MG63 (cell line): ENCODE data around the gene KIAA1549. TPM values are rescaled to one million over a fixed set of nuclear protein-coding genes. Genes with fewer than 3 reads are reported as not detected.
"Not testable (repeated sequence)": the region's sequence is repeated elsewhere in the genome, so short reads cannot be mapped to it uniquely, and the experiment has no call there.

Experiments
- DNase-seq: peaks from one replicate; pipeline ENCODE4 v3.0.0-alpha.2; 2020
- H3K27me3 ChIP-seq: fragments of 250-450 bp; sonication (Bioruptor Pico); 2 replicates; pipeline ENCODE4 v1.5.1; 2020; ENCODE audit warnings: mild to moderate bottlenecking, moderate library complexity
- H3K36me3 ChIP-seq: fragments of 250-450 bp; sonication (Bioruptor Pico); 2 replicates; pipeline ENCODE4 v1.5.1; 2020; ENCODE audit warnings: mild to moderate bottlenecking, moderate library complexity
- H3K4me3 ChIP-seq: fragments of 250-450 bp; sonication (Bioruptor Pico); 2 replicates; pipeline ENCODE4 v1.5.1; 2020; ENCODE audit warnings: mild to moderate bottlenecking, moderate library complexity
- H3K9me3 ChIP-seq: fragments of 250-450 bp; sonication (Bioruptor Pico); 2 replicates; pipeline ENCODE4 v1.5.1; 2020; ENCODE audit warnings: mild to moderate bottlenecking, moderate library complexity
- total RNA-seq: library from RNA; depleted of rRNA; stranded (reverse); fragments of >200 nt; shearing (Covaris generic); gene quantifications from 2 replicates; pipeline ENCODE4 v1.2.3, GENCODE V29; 2014; ENCODE audit warnings: low replicate concordance; rRNA removed

The KIAA1549 gene
- total RNA-seq = 0.57 and 1.1 TPM in 2 replicates

GRCh38 chr7:138981332-138982203 lies at the start of gene KIAA1549:
KIAA1549 (minus strand) TSS chr7:138981389; CDS start chr7:138981269, 120 bp downstream.
- Histone ChIP-seq H3K9me3 (no peaks in the 10 kb centered on the region), H3K4me3 (peak within 1 kb of the TSS; percentile 56), H3K36me3 (no peaks in the 10 kb centered on the region), H3K27me3 (no peaks in the 10 kb centered on the region)
- peak; percentile 69 for DNase-seq

GRCh38 chr7:139029353-139029752 lies 48.2 kb upstream of the KIAA1549 start:
- H3K36me3 ChIP-seq = peaks cover 47% of the 10 kb centered on the region
- no peak for DNase-seq
- H3K9me3 ChIP-seq = no peaks in the 10 kb centered on the region
- H3K27me3 ChIP-seq = no peaks in the 10 kb centered on the region
- no peak overlapping the region for H3K4me3 ChIP-seq

- no peak for DNase-seq
- no peaks in the 10 kb centered on the region for H3K27me3 ChIP-seq
- H3K9me3 ChIP-seq = no peaks in the 10 kb centered on the region
- no peak overlapping the region for H3K4me3 ChIP-seq
- peaks cover 33% of the 10 kb centered on the region for H3K36me3 ChIP-seq
Measured at GRCh38 chr7:139026551-139026950, 45.4 kb upstream of the KIAA1549 start.

- H3K36me3 ChIP-seq = peaks cover 31% of the 10 kb centered on the region
- H3K9me3 ChIP-seq, H3K27me3 ChIP-seq, H3K4me3 ChIP-seq, DNase-seq: not testable (repeated sequence)
Measured at GRCh38 chr7:139025861-139026260, 44.7 kb upstream of the KIAA1549 start.

GRCh38 chr7:139023076-139023475 lies 41.9 kb upstream of the KIAA1549 start:
- DNase-seq = no peak
- Histone ChIP-seq H3K9me3 (no peaks in the 10 kb centered on the region), H3K27me3 (no peaks in the 10 kb centered on the region), H3K36me3 (peaks cover 20% of the 10 kb centered on the region), H3K4me3 (no peak overlapping the region)

- no peaks in the 10 kb centered on the region for H3K27me3 ChIP-seq
- no peak for DNase-seq
- H3K36me3 ChIP-seq = peaks cover 20% of the 10 kb centered on the region
- H3K9me3 ChIP-seq = no peaks in the 10 kb centered on the region
- H3K4me3 ChIP-seq = no peak overlapping the region
Measured at GRCh38 chr7:139022286-139022685, 41.1 kb upstream of the KIAA1549 start.

GRCh38 chr7:139018910-139019309 lies 37.7 kb upstream of the KIAA1549 start:
- Histone ChIP-seq H3K27me3 (no peaks in the 10 kb centered on the region), H3K4me3 (no peak overlapping the region), H3K36me3 (peaks cover 7% of the 10 kb centered on the region), H3K9me3 (no peaks in the 10 kb centered on the region)
- DNase-seq = no peak

GRCh38 chr7:139016931-139017511 lies 35.8 kb upstream of the KIAA1549 start:
- Histone ChIP-seq H3K36me3 (peaks cover 4% of the 10 kb centered on the region), H3K9me3 (no peaks in the 10 kb centered on the region), H3K4me3 (no peak overlapping the region), H3K27me3 (no peaks in the 10 kb centered on the region)
- peak; percentile 51 for DNase-seq

GRCh38 chr7:139011373-139011772 lies 30.2 kb upstream of the KIAA1549 start:
- H3K4me3 ChIP-seq = no peak overlapping the region
- no peaks in the 10 kb centered on the region for H3K36me3 ChIP-seq
- no peaks in the 10 kb centered on the region for H3K9me3 ChIP-seq
- DNase-seq = no peak
- H3K27me3 ChIP-seq = no peaks in the 10 kb centered on the region

GRCh38 chr7:139004321-139005090 lies 23.3 kb upstream of the KIAA1549 start:
- no peaks in the 10 kb centered on the region for H3K27me3 ChIP-seq
- H3K4me3 ChIP-seq = no peak overlapping the region
- DNase-seq = no peak
- no peaks in the 10 kb centered on the region for H3K36me3 ChIP-seq
- H3K9me3 ChIP-seq = no peaks in the 10 kb centered on the region

- Histone ChIP-seq H3K9me3 (no peaks in the 10 kb centered on the region), H3K27me3 (no peaks in the 10 kb centered on the region), H3K4me3 (no peak overlapping the region), H3K36me3 (no peaks in the 10 kb centered on the region)
- no peak for DNase-seq
Measured at GRCh38 chr7:138999414-138999813, 18.2 kb upstream of the KIAA1549 start.

GRCh38 chr7:138992052-138992531 lies 10.9 kb upstream of the KIAA1549 start:
- Histone ChIP-seq H3K4me3 (no peak overlapping the region), H3K9me3 (no peaks in the 10 kb centered on the region), H3K36me3 (no peaks in the 10 kb centered on the region), H3K27me3 (no peaks in the 10 kb centered on the region)
- peak; percentile 81 for DNase-seq

- Histone ChIP-seq H3K4me3 (no peak overlapping the region), H3K36me3 (no peaks in the 10 kb centered on the region), H3K9me3 (no peaks in the 10 kb centered on the region), H3K27me3 (no peaks in the 10 kb centered on the region)
- DNase-seq = no peak
Measured at GRCh38 chr7:138987686-138988085, 6.5 kb upstream of the KIAA1549 start.

GRCh38 chr7:138982204-138982623 lies 1.0 kb upstream of the KIAA1549 start:
- Histone ChIP-seq H3K9me3 (no peaks in the 10 kb centered on the region), H3K36me3 (no peaks in the 10 kb centered on the region), H3K27me3 (no peaks in the 10 kb centered on the region), H3K4me3 (peak overlapping the region; percentile 52)
- DNase-seq = peak; percentile 20

- Histone ChIP-seq H3K27me3 (no peaks in the 10 kb centered on the region), H3K36me3 (no peaks in the 10 kb centered on the region), H3K4me3 (peak overlapping the region; percentile 56), H3K9me3 (no peaks in the 10 kb centered on the region)
- DNase-seq = no peak
Measured at GRCh38 chr7:138980563-138981291, 462 bp downstream of the KIAA1549 start.

- Histone ChIP-seq H3K4me3 (peak overlapping the region; percentile 56), H3K9me3 (no peaks in the 10 kb centered on the region)
- no peak for DNase-seq
Measured at GRCh38 chr7:138979988-138980562, 1.1 kb downstream of the KIAA1549 start.

More at GRCh38 chr7:138979988-138980562, 1.1 kb downstream of the KIAA1549 start:
- no peaks in the 10 kb centered on the region for H3K27me3 ChIP-seq
- no peaks in the 10 kb centered on the region for H3K36me3 ChIP-seq
